Ovary (tissue), 9 donors: ENCODE measurements around the gene GFAP. TPM values are rescaled to one million over a fixed set of nuclear protein-coding genes. Genes with fewer than 3 reads are reported as not detected.
A peak's percentile ranks its signal among the peaks of the same experiment; 100 is the strongest.

ENCODE experiments used
- DNase-seq, 5 donors: peaks; one replicate each; pipeline ENCODE4 v3.0.0-alpha.2; 2019 to 2020
- H3K27ac ChIP-seq, 2 donors: fragments of 200-600 bp; one replicate each; pipeline versions ENCODE4 v1.5.1 to v1.8.0; 2019 to 2022
- H3K27me3 ChIP-seq: fragments of 200-600 bp; one replicate; pipeline ENCODE4 v1.8.0; 2022
- H3K36me3 ChIP-seq: fragments of 200-600 bp; sonication (generic); one replicate; pipeline ENCODE4 v1.5.1; 2019
- H3K4me1 ChIP-seq: one replicate; pipeline ENCODE4 v1.8.1; 2013; ENCODE audit warnings: mild to moderate bottlenecking, moderate library complexity; ENCODE audit not compliant: insufficient read depth
- H3K4me3 ChIP-seq: fragments of 200-600 bp; sonication (generic); one replicate; pipeline ENCODE4 v1.5.1; 2017
- H3K9me3 ChIP-seq, 2 donors: fragments of 200-600 bp in 1 of 2; sonication (generic) in 1 of 2; one replicate each; pipeline versions ENCODE4 v1.5.1 to v1.8.1; 2013 to 2019; ENCODE audit warnings: mild to moderate bottlenecking in 1 of 2, moderate library complexity in 1 of 2
- EP300 ChIP-seq: sonication (generic); formaldehyde crosslinking; IDR thresholded peaks from one replicate; pipeline ENCODE4 v1.6.1; 2017; ENCODE audit warnings: antibody characterized with exemption
- POLR2A ChIP-seq: fragments of 450-650 bp; IDR thresholded peaks from one replicate; pipeline ENCODE4 v1.6.1; 2017; ENCODE audit warnings: antibody characterized with exemption, mild to moderate bottlenecking, moderate library complexity
- WGBS, 3 donors: extraction: QIAGEN DNeasy Blood & Tissue Kit in 1 of 3; methylation state at CpG; one replicate each; pipeline versions ENCODE4 v1.1.5 to v1.1.7; 2013 to 2017; 5-methylcytosine and 5-hydroxymethylcytosine counted together
- intact Hi-C, 4 donors: fragments of 100-400 bp; cut with DNase I; formaldehyde crosslinking; loops; one replicate each; pipeline versions ENCODE4 v1.11.0 to v1.15.1; 2022 to 2023
- polyA plus RNA-seq, 2 donors: library from polyadenylated mRNA; stranded (reverse); fragments of 200-250 nt in 1 of 2; fragments of 350-450 nt in 1 of 2; fragmentation: Illumina TruSeq in 1 of 2; extraction: RNeasy Lipid Tissue Mini Kit (QIAGEN cat#74804) in 1 of 2; gene quantifications; one replicate each; pipeline ENCODE4 v1.2.3, GENCODE V29; 2013 to 2014
- total RNA-seq, 7 donors: library from RNA; depleted of rRNA in 2 of 7; stranded (reverse); fragments of >200 nt in 2 of 7; fragmentation: NEBNext Ultra II Directional in 3 of 7; extraction: Animal tissue kit (Norgen Biotek cat#: 25700) in 3 of 7; gene quantifications; one replicate each; pipeline versions ENCODE4 v1.1.0 to v1.2.4, GENCODE V29; 2016 to 2023
- TF ChIP-seq, protein P1 (sequence below), 3 donors: fragments of 450-650 bp in 2 of 3; fragments of 200-600 bp in 1 of 3; IDR thresholded peaks; one replicate each; pipeline versions ENCODE4 v1.5.1 to v1.8.0; 2016 to 2022; ENCODE audit warnings: antibody characterized with exemption in 3 of 3, mild to moderate bottlenecking in 1 of 3
- donor health status: DM: no; HTN: no; CAD: no; lungs with moderate emphysema.
- donor health status: DM: no; HTN: no; CAD: no.
- donor health status: Bipolar disorder and iron deficiency.
- donor health status: DM: yes; HTN: yes; CAD: no.
- donor health status: DM: no; HTN: no; CAD: no.
- donor health status: DM: yes; HTN: yes; CAD: no.

GFAP gene
- total and polyA plus RNA-seq, 9 donors = 0.08 to 1.8 (median 0.49) TPM; not detected in 1

GRCh38 chr17:44921122-44921882 is 6.0 kb upstream of the GFAP start:
- Histone ChIP-seq H3K9me3 (no peaks in the 10 kb centered on the region), H3K4me3 (no peak overlapping the region), H3K27ac (no peak overlapping the region), H3K36me3 (no peaks in the 10 kb centered on the region), H3K27me3 (no peaks in the 10 kb centered on the region), H3K4me1 (no peaks in the 10 kb centered on the region)
- WGBS, 3 donors = 42 to 61% (median 57%) methylated on average over 11 of the region's 11 CpGs
- intact Hi-C loops = loop anchor here (2.0 to 10.0 kb wide), 7 partner anchors 99 to 276 kb away; partner anchors contain the start of gene PLCD3 (in 1 of the 4)
- peak in 1 of 5 donors; percentile 44 for DNase-seq
- TF ChIP-seq EP300 (no peak), POLR2A (no peak)
- TF ChIP-seq, protein P1, sequence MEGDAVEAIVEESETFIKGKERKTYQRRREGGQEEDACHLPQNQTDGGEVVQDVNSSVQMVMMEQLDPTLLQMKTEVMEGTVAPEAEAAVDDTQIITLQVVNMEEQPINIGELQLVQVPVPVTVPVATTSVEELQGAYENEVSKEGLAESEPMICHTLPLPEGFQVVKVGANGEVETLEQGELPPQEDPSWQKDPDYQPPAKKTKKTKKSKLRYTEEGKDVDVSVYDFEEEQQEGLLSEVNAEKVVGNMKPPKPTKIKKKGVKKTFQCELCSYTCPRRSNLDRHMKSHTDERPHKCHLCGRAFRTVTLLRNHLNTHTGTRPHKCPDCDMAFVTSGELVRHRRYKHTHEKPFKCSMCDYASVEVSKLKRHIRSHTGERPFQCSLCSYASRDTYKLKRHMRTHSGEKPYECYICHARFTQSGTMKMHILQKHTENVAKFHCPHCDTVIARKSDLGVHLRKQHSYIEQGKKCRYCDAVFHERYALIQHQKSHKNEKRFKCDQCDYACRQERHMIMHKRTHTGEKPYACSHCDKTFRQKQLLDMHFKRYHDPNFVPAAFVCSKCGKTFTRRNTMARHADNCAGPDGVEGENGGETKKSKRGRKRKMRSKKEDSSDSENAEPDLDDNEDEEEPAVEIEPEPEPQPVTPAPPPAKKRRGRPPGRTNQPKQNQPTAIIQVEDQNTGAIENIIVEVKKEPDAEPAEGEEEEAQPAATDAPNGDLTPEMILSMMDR (IDR thresholded peaks at IDR 0.05) = no peak

DNA sequence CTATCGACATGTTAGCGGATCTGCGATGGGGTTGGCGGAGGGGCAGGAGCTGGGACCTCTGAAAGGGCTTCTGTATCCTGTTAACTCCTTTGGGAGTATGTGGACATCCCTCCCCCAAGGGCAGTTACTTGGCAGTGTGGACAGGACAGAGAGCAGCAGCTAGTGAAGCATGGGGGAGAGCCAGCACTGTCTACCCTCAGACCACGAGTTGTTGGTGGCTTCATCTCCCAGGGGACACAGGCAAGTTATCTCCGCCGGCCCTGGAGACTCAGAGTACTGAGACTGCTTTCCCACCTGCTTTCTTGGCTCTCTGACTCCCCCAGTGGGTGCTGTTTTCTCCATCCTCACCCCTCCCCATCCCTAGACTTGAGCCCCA is 5.3 kb upstream of the GFAP start:
- intact Hi-C loops = loop anchor here (2.0 to 10.0 kb wide), 7 partner anchors 100 to 277 kb away; partner anchors contain the start of gene PLCD3 (in 1 of the 4)
- Histone ChIP-seq H3K36me3 (no peaks in the 10 kb centered on the region), H3K9me3 (no peaks in the 10 kb centered on the region), H3K27ac (no peak overlapping the region), H3K4me1 (no peaks in the 10 kb centered on the region), H3K4me3 (no peak overlapping the region), H3K27me3 (no peaks in the 10 kb centered on the region)
- WGBS, 3 donors = 74 to 81% (median 78%) methylated on average over 7 of the region's 7 CpGs
- peak in 2 of 5 donors; percentile 20 to 32 for DNase-seq
- TF ChIP-seq, protein P1 (IDR thresholded peaks at IDR 0.05) = no peak
- no peak for TF ChIP-seq POLR2A
- TF ChIP-seq EP300 = no peak

DNA sequence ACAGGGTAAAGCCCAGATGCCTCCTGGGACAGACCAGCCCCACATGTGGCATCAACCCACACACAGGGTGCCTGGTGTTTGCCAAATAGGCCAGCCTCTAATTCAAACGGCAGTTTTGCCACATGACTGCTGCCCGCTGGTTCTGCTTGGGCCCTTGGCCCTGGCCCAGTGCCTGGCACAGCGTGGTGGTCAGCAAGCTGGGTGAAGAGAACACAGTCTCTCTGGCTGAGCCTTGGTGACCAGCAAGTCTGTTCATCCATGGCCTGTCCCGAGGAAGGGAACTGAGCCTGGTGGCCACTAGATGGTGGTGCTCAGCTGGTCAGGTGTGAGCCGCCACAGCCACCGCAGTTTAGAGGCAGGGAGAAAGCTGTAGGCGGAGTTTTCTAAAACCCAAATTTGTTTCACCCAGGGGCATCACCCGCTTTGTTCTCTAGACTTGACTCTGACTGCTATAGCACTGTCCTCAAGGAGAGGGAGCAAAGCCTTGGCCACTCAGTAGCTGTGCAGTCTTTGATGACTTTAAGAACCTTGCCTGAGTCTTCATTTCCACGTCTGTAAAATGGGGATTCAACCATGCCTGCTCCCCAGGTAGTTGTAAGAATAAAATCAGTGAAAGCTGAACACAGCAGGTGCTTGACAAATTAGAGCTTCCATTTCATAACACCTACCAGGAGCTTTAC is 4.7 kb upstream of the GFAP start:
- H3K27me3 ChIP-seq = no peaks in the 10 kb centered on the region
- no peak overlapping the region for H3K4me3 ChIP-seq
- H3K36me3 ChIP-seq = no peaks in the 10 kb centered on the region
- TF ChIP-seq, protein P1 (IDR thresholded peaks at IDR 0.05) = peak; percentile 52 to 91 (median 84)
- TF ChIP-seq EP300 (no peak), POLR2A (no peak)
- WGBS, 3 donors = 11 to 14% (median 12%) methylated on average over 8 to 9 of the region's 9 CpGs
- intact Hi-C loops = loop anchor here (2.0 to 10.0 kb wide), 10 partner anchors 101 to 285 kb away; partner anchors contain the start of gene PLCD3 (in 1 of the 4)
- no peak overlapping the region for H3K27ac ChIP-seq
- peak; percentile 77 to 86 (median 84) for DNase-seq
- H3K9me3 ChIP-seq = no peaks in the 10 kb centered on the region
- no peaks in the 10 kb centered on the region for H3K4me1 ChIP-seq

- no peaks in the 10 kb centered on the region for H3K27me3 ChIP-seq
- intact Hi-C loops = loop anchor here in 2 of 4 donors (10.0 kb wide), 3 partner anchors 175 to 285 kb away; no protein-coding TSS in a partner anchor
- H3K4me1 ChIP-seq = no peaks in the 10 kb centered on the region
- peak in 1 of 5 donors; percentile 16 for DNase-seq
- TF ChIP-seq, protein P1 (IDR thresholded peaks at IDR 0.05) = no peak
- TF ChIP-seq EP300 (no peak), POLR2A (no peak)
- no peaks in the 10 kb centered on the region for H3K9me3 ChIP-seq
- no peak overlapping the region for H3K4me3 ChIP-seq
- no peaks in the 10 kb centered on the region for H3K36me3 ChIP-seq
- 60 to 74% (median 70%) methylated on average over 2 of the region's 2 CpGs for WGBS, 3 donors
- H3K27ac ChIP-seq = no peak overlapping the region
Measured at GRCh38 chr17:44919411-44919810, 4.1 kb upstream of the GFAP start.
